Measurements from ENCODE around the gene FIP1L1. TPM values are rescaled to one million over a fixed set of nuclear protein-coding genes. Genes with fewer than 3 reads are reported as not detected.
A peak's percentile ranks its signal among the peaks of the same experiment; 100 is the strongest.

FIP1L1 gene
- total RNA-seq, 1 donor from 2014 or later: 20.4 TPM

- intact Hi-C loops (cut with DNase I): loop anchor here (10.0 kb wide), 1 partner anchor 174 kb away; no protein-coding TSS in a partner anchor
- Histone ChIP-seq H3K36me3 (no peaks in the 10 kb centered on the region), H3K27ac (no peak overlapping the region), H3K9me3 (no peaks in the 10 kb centered on the region), H3K4me1 (peaks cover 0 to 3% of the 10 kb centered on the region in 2 donors), H3K27me3 (no peaks in the 10 kb centered on the region), H3K4me3 (no peak overlapping the region)
- TF ChIP-seq, protein P1, sequence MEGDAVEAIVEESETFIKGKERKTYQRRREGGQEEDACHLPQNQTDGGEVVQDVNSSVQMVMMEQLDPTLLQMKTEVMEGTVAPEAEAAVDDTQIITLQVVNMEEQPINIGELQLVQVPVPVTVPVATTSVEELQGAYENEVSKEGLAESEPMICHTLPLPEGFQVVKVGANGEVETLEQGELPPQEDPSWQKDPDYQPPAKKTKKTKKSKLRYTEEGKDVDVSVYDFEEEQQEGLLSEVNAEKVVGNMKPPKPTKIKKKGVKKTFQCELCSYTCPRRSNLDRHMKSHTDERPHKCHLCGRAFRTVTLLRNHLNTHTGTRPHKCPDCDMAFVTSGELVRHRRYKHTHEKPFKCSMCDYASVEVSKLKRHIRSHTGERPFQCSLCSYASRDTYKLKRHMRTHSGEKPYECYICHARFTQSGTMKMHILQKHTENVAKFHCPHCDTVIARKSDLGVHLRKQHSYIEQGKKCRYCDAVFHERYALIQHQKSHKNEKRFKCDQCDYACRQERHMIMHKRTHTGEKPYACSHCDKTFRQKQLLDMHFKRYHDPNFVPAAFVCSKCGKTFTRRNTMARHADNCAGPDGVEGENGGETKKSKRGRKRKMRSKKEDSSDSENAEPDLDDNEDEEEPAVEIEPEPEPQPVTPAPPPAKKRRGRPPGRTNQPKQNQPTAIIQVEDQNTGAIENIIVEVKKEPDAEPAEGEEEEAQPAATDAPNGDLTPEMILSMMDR (IDR thresholded peaks at IDR 0.05): no peak
- no peak for DNase-seq (ENCODE audit: low spot score in 2 of 2)
These were observed 6.4 kb upstream of the FIP1L1 start for GRCh38 chr4:53371049-53371448.

DNA sequence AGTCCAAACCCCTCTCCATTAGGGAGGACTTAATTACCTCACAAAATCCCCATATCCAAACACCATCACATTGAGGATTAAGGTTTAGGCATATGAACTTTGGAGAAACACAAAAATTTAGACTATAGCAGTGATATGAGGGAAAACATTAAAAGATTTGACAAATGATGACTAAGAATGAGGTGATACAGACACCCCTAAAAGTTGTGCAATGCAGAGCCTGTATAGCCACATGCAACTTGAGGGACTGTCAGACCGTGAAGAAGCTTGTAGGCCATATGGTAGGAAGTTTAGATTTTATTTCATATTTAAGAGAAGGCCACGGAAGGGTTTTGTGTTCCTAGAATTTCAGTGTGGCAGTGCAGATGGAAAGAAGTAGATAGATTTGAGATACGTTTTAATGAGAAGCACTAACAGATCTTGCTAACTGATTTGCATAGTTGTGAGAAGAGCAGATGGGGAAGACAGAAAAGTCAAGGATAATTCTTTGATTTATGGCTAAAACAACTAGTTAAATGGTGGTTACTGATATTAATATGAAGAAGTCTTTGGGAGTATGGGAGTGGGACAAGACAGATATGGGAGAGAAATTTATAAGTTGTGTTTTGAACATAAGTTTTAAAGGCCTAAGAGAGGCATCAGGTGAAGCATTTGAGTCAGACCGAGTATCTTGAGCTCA, 5.5 kb upstream of the FIP1L1 start:
- Histone ChIP-seq H3K27ac (no peak overlapping the region), H3K36me3 (no peaks in the 10 kb centered on the region), H3K27me3 (no peaks in the 10 kb centered on the region), H3K9me3 (no peaks in the 10 kb centered on the region), H3K4me3 (no peak overlapping the region), H3K4me1 (peaks cover 0 to 3% of the 10 kb centered on the region in 2 donors)
- TF ChIP-seq, protein P1 (IDR thresholded peaks at IDR 0.05): no peak
- no peak for DNase-seq (ENCODE audit: low spot score in 2 of 2)
- intact Hi-C loops (cut with DNase I): loop anchor here (10.0 kb wide), 1 partner anchor 173 kb away; no protein-coding TSS in a partner anchor

DNA sequence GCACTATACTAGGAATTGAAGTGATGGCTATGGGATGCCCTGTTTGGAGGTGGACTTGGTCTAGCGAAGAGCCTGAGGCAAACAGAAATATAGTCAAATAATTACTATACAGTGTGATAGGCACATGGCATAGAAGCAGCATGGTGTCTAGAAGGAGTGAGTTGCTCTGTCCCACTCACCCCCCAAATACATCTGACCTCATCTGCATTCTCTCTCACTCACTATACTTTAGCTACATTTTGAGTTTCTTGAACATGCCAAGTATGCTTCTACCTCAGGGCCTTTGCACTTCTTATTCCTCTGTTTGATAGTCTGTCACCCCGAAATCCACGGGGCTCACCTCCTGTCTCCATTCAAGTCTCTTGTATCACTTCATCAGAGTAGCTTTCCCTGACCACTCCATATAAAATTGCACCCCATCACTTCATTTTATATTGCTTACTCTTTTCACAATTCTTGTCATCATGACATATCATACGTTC, 2.6 kb upstream of the FIP1L1 start:
- Histone ChIP-seq H3K27me3 (no peaks in the 10 kb centered on the region), H3K4me1 (peaks cover 0 to 3% of the 10 kb centered on the region in 2 donors), H3K36me3 (no peaks in the 10 kb centered on the region), H3K27ac (no peak overlapping the region), H3K9me3 (no peaks in the 10 kb centered on the region), H3K4me3 (no peak overlapping the region)
- TF ChIP-seq, protein P1 (IDR thresholded peaks at IDR 0.05): no peak
- intact Hi-C loops (cut with DNase I): loop anchor here (5.0 to 10.0 kb wide), 4 partner anchors 53 to 363 kb away; no protein-coding TSS in a partner anchor
- DNase-seq (ENCODE audit: low spot score in 2 of 2): no peak

DNA sequence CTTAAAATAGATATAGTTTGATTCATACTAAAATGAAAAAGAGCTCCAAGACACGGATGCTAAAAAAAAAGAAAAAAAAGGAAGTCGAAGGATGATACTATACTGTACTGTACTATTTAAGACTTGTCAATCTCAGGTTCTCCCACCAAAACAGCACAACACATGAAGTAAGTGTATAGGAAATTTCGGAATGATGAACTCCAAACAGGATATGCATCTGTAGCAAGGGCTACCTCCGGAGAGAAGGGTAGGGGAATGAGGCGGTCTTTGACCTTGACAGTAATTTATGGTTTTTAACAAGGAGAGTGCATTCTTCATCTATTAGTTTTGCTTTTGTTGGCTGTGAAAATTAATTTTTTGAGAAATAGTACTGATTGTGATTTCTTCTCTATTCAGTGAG, 541 bp upstream of the FIP1L1 start:
- Histone ChIP-seq H3K27me3 (no peaks in the 10 kb centered on the region), H3K4me1 (peaks cover 2 to 3% of the 10 kb centered on the region in 2 donors), H3K27ac (peak overlapping the region; percentile 82 to 84), H3K4me3 (peak overlapping the region; percentile 66 to 78), H3K9me3 (no peaks in the 10 kb centered on the region), H3K36me3 (no peaks in the 10 kb centered on the region)
- no peak for DNase-seq (ENCODE audit: low spot score in 2 of 2)
- TF ChIP-seq, protein P1 (IDR thresholded peaks at IDR 0.05): no peak
- intact Hi-C loops (cut with DNase I): loop anchor here (1.0 to 10.0 kb wide), 5 partner anchors 11 to 365 kb away; partner anchors contain the start of gene SCFD2

DNA sequence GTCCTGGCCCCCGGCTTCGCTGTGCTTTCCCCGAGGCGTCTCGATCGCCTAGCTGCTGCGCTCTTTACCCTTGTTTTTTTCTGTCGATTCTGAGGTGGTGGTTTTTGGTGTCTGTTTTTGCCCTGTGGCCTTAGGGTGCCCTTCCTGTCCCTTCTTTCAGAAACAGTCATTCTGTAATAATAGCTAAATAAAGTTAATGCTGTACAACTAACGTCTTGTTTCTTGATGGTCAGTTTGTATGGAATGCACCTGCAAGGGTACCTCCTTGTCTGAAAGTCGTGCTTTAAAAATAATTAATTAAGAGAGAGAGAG, 686 bp downstream of the FIP1L1 start:
- DNase-seq (ENCODE audit: low spot score in 2 of 2): no peak
- TF ChIP-seq, protein P1 (IDR thresholded peaks at IDR 0.05): no peak
- peaks cover under 1 to 2% of the 10 kb centered on the region in 2 donors for H3K36me3 ChIP-seq
- peak overlapping the region; percentile 82 to 84 for H3K27ac ChIP-seq
- H3K4me1 ChIP-seq: peaks cover 2 to 3% of the 10 kb centered on the region in 2 donors
- intact Hi-C loops (cut with DNase I): loop anchor here (5.0 to 10.0 kb wide), 4 partner anchors 56 to 366 kb away; no protein-coding TSS in a partner anchor
- H3K4me3 ChIP-seq: peak overlapping the region; percentile 66 to 78
- H3K27me3 ChIP-seq: no peaks in the 10 kb centered on the region
- H3K9me3 ChIP-seq: no peaks in the 10 kb centered on the region
